ENCODE measurements around the gene ATF7IP2. TPM values are rescaled to one million over a fixed set of nuclear protein-coding genes. Genes with fewer than 3 reads are reported as not detected.

Gene ATF7IP2
- total and polyA plus RNA-seq, 12 donors: 19.4 to 62.6 (median 35.8) TPM

- ATAC-seq: no peak
Observed at GRCh38 chr16:10511829-10512228, 126.0 kb downstream of the ATF7IP2 start.

GRCh38 chr16:10514369-10515055 is 128.7 kb downstream of the ATF7IP2 start:
- 32 to 34% methylated on average over 6 of the region's 6 CpGs for WGBS, 2 donors
- H3K27ac ChIP-seq: peak overlapping the region in 5 of 10 donors; percentile 14 to 62 (median 29)
- peak; percentile 35 to 76 (median 65) for TF ChIP-seq CTCF (IDR thresholded peaks at IDR 0.05)
- peak in 7 of 8 donors; percentile 34 to 63 (median 46) for ATAC-seq
- no peak overlapping the region for H3K4me3 ChIP-seq
- peaks cover 0 to 17% (median 14%) of the 10 kb centered on the region in 9 donors for H3K4me1 ChIP-seq
- H3K9me3 ChIP-seq: peaks cover 0 to 11% (median 0%) of the 10 kb centered on the region in 11 donors
- intact Hi-C loops (cut with DNase I): loop anchor here in 9 of 10 donors (1.0 to 5.0 kb wide), 9 partner anchors 202 to 404 kb away; no protein-coding TSS in a partner anchor
- H3K36me3 ChIP-seq: no peaks in the 10 kb centered on the region
- no peaks in the 10 kb centered on the region for H3K27me3 ChIP-seq
- peak in 1 of 2 donors; percentile 49 for DNase-seq

More at GRCh38 chr16:10511829-10512228, 126.0 kb downstream of the ATF7IP2 start:
- TF ChIP-seq CTCF (IDR thresholded peaks at IDR 0.05): no peak
- peaks cover 0 to 7% (median 0%) of the 10 kb centered on the region in 11 donors for H3K9me3 ChIP-seq
- H3K36me3 ChIP-seq: peaks cover 0 to 19% (median 0%) of the 10 kb centered on the region in 9 donors
- no peak overlapping the region for H3K27ac ChIP-seq
- intact Hi-C loops (cut with DNase I): loop anchor here in 4 of 10 donors (2.0 to 5.0 kb wide), 5 partner anchors 200 to 405 kb away; no protein-coding TSS in a partner anchor
- DNase-seq: no peak
- 93 to 96% methylated on average over 1 of the region's 1 CpG for WGBS, 2 donors
- H3K27me3 ChIP-seq: no peaks in the 10 kb centered on the region
- no peak overlapping the region for H3K4me3 ChIP-seq
- peaks cover 0 to 17% (median 14%) of the 10 kb centered on the region in 9 donors for H3K4me1 ChIP-seq

- H3K27me3 ChIP-seq: no peaks in the 10 kb centered on the region
- TF ChIP-seq CTCF (IDR thresholded peaks at IDR 0.05): no peak
- WGBS, 2 donors: 59 to 74% methylated on average over 5 of the region's 5 CpGs
Observed at GRCh38 chr16:10517868-10518267, 132.0 kb downstream of the ATF7IP2 start.

GRCh38 chr16:10518479-10519041 is 132.7 kb downstream of the ATF7IP2 start:
- TF ChIP-seq CTCF (IDR thresholded peaks at IDR 0.05): no peak
- ATAC-seq: no peak

More at GRCh38 chr16:10517868-10518267, 132.0 kb downstream of the ATF7IP2 start:
- H3K4me3 ChIP-seq: no peak overlapping the region
- H3K4me1 ChIP-seq: peaks cover 0 to 19% (median 14%) of the 10 kb centered on the region in 9 donors
- peaks cover 0 to 15% (median 0%) of the 10 kb centered on the region in 9 donors for H3K36me3 ChIP-seq
- DNase-seq: no peak
- peaks cover 0 to 11% (median 0%) of the 10 kb centered on the region in 11 donors for H3K9me3 ChIP-seq
- intact Hi-C loops (cut with DNase I): loop anchor here in 2 of 10 donors (5.0 kb wide), 2 partner anchors 214 to 219 kb away; no protein-coding TSS in a partner anchor
- no peak overlapping the region for H3K27ac ChIP-seq
- peak in 1 of 8 donors; percentile 50 for ATAC-seq

More at GRCh38 chr16:10518479-10519041, 132.7 kb downstream of the ATF7IP2 start:
- peaks cover 0 to 19% (median 14%) of the 10 kb centered on the region in 9 donors for H3K4me1 ChIP-seq
- H3K27ac ChIP-seq: no peak overlapping the region
- intact Hi-C loops (cut with DNase I): loop anchor here in 2 of 10 donors (5.0 kb wide), 2 partner anchors 214 to 219 kb away; no protein-coding TSS in a partner anchor
- DNase-seq: no peak
- H3K36me3 ChIP-seq: peaks cover 0 to 22% (median 0%) of the 10 kb centered on the region in 9 donors
- 76 to 80% methylated on average over 7 of the region's 7 CpGs for WGBS, 2 donors
- H3K9me3 ChIP-seq: peaks cover 0 to 11% (median 0%) of the 10 kb centered on the region in 11 donors
- no peak overlapping the region for H3K4me3 ChIP-seq
- no peaks in the 10 kb centered on the region for H3K27me3 ChIP-seq
